HepG2 (cell line): Measurements from ENCODE around the gene EXOSC9. TPM values are rescaled to one million over a fixed set of nuclear protein-coding genes. Genes with fewer than 3 reads are reported as not detected.

Source experiments
- ATAC-seq: fragments of 200-7000 bp; cut with Tn5 transposase; 3 replicates; pipeline ENCODE4 v1.9.1; 2020; ENCODE audit warnings: mild to moderate bottlenecking, moderate library complexity
- BruUV-seq: library from RNA; stranded (reverse); fragments of 400-500 nt; replicated peaks from 2 replicates; lab custom pipeline; 2021; lab: Mats Ljungman, UMichigan
- CTCF ChIA-PET: fragments of 300-600 bp; formaldehyde crosslinking; extraction: SDS; loops from one replicate; lab custom pipeline; 2021; ENCODE audit warnings: low total read pairs, inconsistent platforms, low intra/inter-chr PET ratio; lab: Yijun Ruan, JAX
- POLR2A ChIA-PET: fragments of 350-600 bp; sonication (Branson Sonifier 250); formaldehyde crosslinking; loops from one replicate; lab custom pipeline; 2020; ENCODE audit warnings: antibody characterized with exemption, inconsistent platforms; lab: Yijun Ruan, JAX
- DNase-seq: peaks from one replicate; pipeline ENCODE4 v3.0.0-alpha.2; 2015; ENCODE audit warnings: low spot score
- FAIRE-seq: peaks from 3 replicates; lab custom pipeline; 2011; peaks lifted over from hg19 to GRCh38; lab: Jason Lieb, UNC
- H2AFZ ChIP-seq: one replicate; pipeline ENCODE4 v1.6.1; 2011; ENCODE audit warnings: low read length, inconsistent platforms
- H3K27ac ChIP-seq: fragments of 300-600 bp; 3 replicates; pipeline ENCODE4 v1.8.0; 2011; ENCODE audit warnings: mixed run types, mild to moderate bottlenecking, mixed read lengths, low read length, inconsistent platforms; ENCODE audit not compliant: insufficient read depth; ENCODE audit errors: extremely low read length
- H3K27me3 ChIP-seq, 2 experiments: fragments of 200-600 bp in 1 of 2; 2 replicates in 1 of 2; 3 replicates in 1 of 2; pipeline versions ENCODE4 v1.6.0 to v1.8.0; 2011; ENCODE audit warnings: low read length in 2 of 2, mild to moderate bottlenecking in 2 of 2, moderate library complexity in 2 of 2, inconsistent platforms in 1 of 2; ENCODE audit not compliant: insufficient read depth in 2 of 2, control insufficient read depth in 1 of 2
- H3K36me3 ChIP-seq, 2 experiments: fragments of 200-600 bp in 1 of 2; replicated peaks in 1 of 2; 2 replicates in 1 of 2; 3 replicates in 1 of 2; pipeline versions ENCODE4 v1.5.1 to v1.8.0; 2011; ENCODE audit warnings: low read length in 2 of 2, inconsistent platforms in 1 of 2; ENCODE audit not compliant: insufficient read depth in 2 of 2, control insufficient read depth in 1 of 2
- H3K4me1 ChIP-seq: 2 replicates; pipeline ENCODE4 v1.5.1; 2012; ENCODE audit warnings: low read length, inconsistent platforms; ENCODE audit not compliant: insufficient read depth
- H3K4me2 ChIP-seq: 2 replicates; pipeline ENCODE4 v1.6.0; 2011; ENCODE audit warnings: low read depth, low read length, inconsistent platforms
- H3K4me3 ChIP-seq, 3 experiments: fragments of 200-600 bp in 1 of 3; sonication (generic), shearing (Covaris generic) in 1 of 3; replicated peaks in 1 of 3; 2 replicates each; pipeline ENCODE4 v1.5.1; 2011 to 2016; ENCODE audit warnings: low read length in 3 of 3, inconsistent platforms in 2 of 3, low read depth in 2 of 3, mild to moderate bottlenecking in 2 of 3, control low read depth in 1 of 3, mixed read lengths in 1 of 3; ENCODE audit not compliant: insufficient read depth in 1 of 3
- H3K79me2 ChIP-seq: one replicate; pipeline ENCODE4 v1.6.1; 2011; ENCODE audit warnings: low read length, inconsistent platforms; ENCODE audit not compliant: insufficient read depth
- H3K9ac ChIP-seq: 2 replicates; pipeline ENCODE4 v1.6.0; 2011; ENCODE audit warnings: mild to moderate bottlenecking, low read depth, low read length, inconsistent platforms; ENCODE audit not compliant: insufficient read depth
- H3K9me3 ChIP-seq: 2 replicates; pipeline ENCODE4 v1.5.1; 2012; ENCODE audit warnings: mild to moderate bottlenecking, low read length
- H4K20me1 ChIP-seq: 2 replicates; pipeline ENCODE4 v1.6.0; 2011; ENCODE audit warnings: inconsistent platforms, mild to moderate bottlenecking, low read length, moderate library complexity; ENCODE audit not compliant: insufficient read depth
- AHR ChIP-seq: IDR thresholded peaks from 2 replicates; pipeline ENCODE4 v1.6.1; 2018; ENCODE audit warnings: missing genetic modification reagents, missing compliant biosample characterization
- DNMT1 ChIP-seq: sonication (generic); formaldehyde crosslinking; IDR thresholded peaks from 2 replicates; pipeline ENCODE4 v1.5.1; 2020; ENCODE audit warnings: mild to moderate bottlenecking, missing genetic modification reagents
- KAT7 ChIP-seq: IDR thresholded peaks from 2 replicates; pipeline ENCODE4 v1.6.1; 2018; ENCODE audit warnings: borderline replicate concordance, missing compliant biosample characterization
- KLF9 ChIP-seq: IDR thresholded peaks from 2 replicates; pipeline ENCODE4 v1.6.1; 2016; ENCODE audit warnings: low read depth
- MAX ChIP-seq: IDR thresholded peaks from 2 replicates; pipeline ENCODE4 v1.6.1; 2012; ENCODE audit warnings: inconsistent platforms
- NR0B2 ChIP-seq: sonication (generic); formaldehyde crosslinking; IDR thresholded peaks from 2 replicates; pipeline ENCODE4 v1.4.0; 2020; ENCODE audit warnings: mild to moderate bottlenecking, missing genetic modification reagents
- RAD51 ChIP-seq: fragments of 450-650 bp; IDR thresholded peaks from 2 replicates; pipeline ENCODE4 v1.6.1; 2016; ENCODE audit warnings: borderline replicate concordance
- ZBED4 ChIP-seq: sonication (generic); formaldehyde crosslinking; IDR thresholded peaks from 2 replicates; pipeline ENCODE4 v1.4.0; 2020; ENCODE audit warnings: missing genetic modification reagents, borderline replicate concordance
- ZBTB40 ChIP-seq, 2 experiments: fragments of 450-650 bp in 1 of 2; sonication (generic) in 1 of 2; formaldehyde crosslinking in 1 of 2; IDR thresholded peaks; 2 replicates each; pipeline versions ENCODE4 v1.6.1 to v1.8.0; 2016 to 2022; ENCODE audit warnings: antibody characterized with exemption in 1 of 2, mild to moderate bottlenecking in 1 of 2, missing genetic modification reagents in 1 of 2
- ZNF256 ChIP-seq: sonication (generic); formaldehyde crosslinking; conservative IDR thresholded peaks from 2 replicates; pipeline ENCODE4 v1.4.0; 2020; ENCODE audit warnings: missing genetic modification reagents
- WGBS: methylation state at CpG from one replicate; pipeline ENCODE4 v1.1.6; 2017; ENCODE audit warnings: low lambda C conversion rate; 5-methylcytosine and 5-hydroxymethylcytosine counted together
- in situ Hi-C: cut with HindIII; loops from 2 replicates; pipeline ENCODE4 v1.10.0; 2017; ENCODE audit warnings: low pct_unique_long_range_greater_than_20kb; ENCODE audit not compliant: extremely low pct_ligation_motif_present
- intact Hi-C: fragments of 100-400 bp; cut with micrococcal nuclease; formaldehyde crosslinking; loops from one replicate; pipeline ENCODE4 v1.10.0; 2022; ENCODE audit not compliant: unreplicated experiment
- polyA plus RNA-seq, 8 experiments: library from polyadenylated mRNA; depleted of rRNA in 3 of 8; stranded (reverse) in 7 of 8; unstranded in 1 of 8; fragments of >200 nt; fragmentation: Illumina TruSeq in 4 of 8; extraction: Trizol in 4 of 8; gene quantifications; 2 replicates each; pipeline versions ENCODE4 v1.2.1 to v1.2.3, GENCODE V29; 2011 to 2016; ENCODE audit warnings: low read depth in 4 of 8, missing spikeins in 1 of 8, mixed read lengths in 1 of 8; ENCODE audit not compliant: insufficient read depth in 1 of 8
- total RNA-seq, 5 experiments: library from RNA; depleted of rRNA; stranded (reverse); fragments of >200 nt; fragmentation: Illumina TruSeq; extraction: Trizol; gene quantifications; 2 replicates each; pipeline ENCODE4 v1.2.3, GENCODE V29; 2016; ENCODE audit warnings: low read depth in 1 of 5

Gene EXOSC9
- total and polyA plus RNA-seq, 2 of the 13 experiments (the other 11 are each of a cell fraction or from before 2014, with no cell fraction given), result 26.0 to 48.0 TPM

GRCh38 chr4:121822047-121822446 is 20.9 kb downstream of the EXOSC9 start:
- Histone ChIP-seq H2AFZ (peak overlapping the region; percentile 45), H3K4me1 (peaks cover 27% of the 10 kb centered on the region), H3K9ac (peak overlapping the region; percentile 80; the same call in 1 of the 2 replicates), H3K4me2 (peak overlapping the region; percentile 78), H3K27ac (peak overlapping the region; percentile 6), H3K79me2 (peaks cover 31% of the 10 kb centered on the region), H3K36me3 (peaks cover 2 to 35% of the 10 kb centered on the region in 2 experiments; a peak in 4 of 5 replicates), H4K20me1 (no peaks in the 10 kb centered on the region), H3K27me3 (no peaks in the 10 kb centered on the region; a peak in 1 of 5 replicates), H3K4me3 (peak overlapping the region; percentile 79 to 99 (median 90)), H3K9me3 (no peaks in the 10 kb centered on the region)
- no peak for ATAC-seq
- WGBS, result 51% methylated on average over 1 of the region's 1 CpG
- intact Hi-C loops, result loop anchor here (5.0 kb wide), 3 partner anchors 330 to 1100 kb away; partner anchors contain the start of genes BLTP1 and NUDT6
- in situ Hi-C loops, result no loop called here
- ChIA-PET CTCF (no interaction called here), POLR2A (interaction anchor here (2.1 kb wide), 1 partner anchor 21 kb away, joined by 9 read pairs; the partner anchor contains the start of gene EXOSC9)
- no TSS peak for BruUV-seq
- no peak for FAIRE-seq
- no peak for DNase-seq
- no peak for TF ChIP-seq ZNF256 (CRISPR knock-in tag)
- no peak for TF ChIP-seq MAX
- no peak for TF ChIP-seq RAD51
- no peak for TF ChIP-seq DNMT1 (CRISPR knock-in tag)
- TF ChIP-seq ZBTB40 (IDR thresholded peaks at IDR 0.05), result no peak
- TF ChIP-seq ZBTB40 (CRISPR knock-in tag; IDR thresholded peaks at IDR 0.05), result no peak
- no peak for TF ChIP-seq AHR (CRISPR knock-in tag)
- TF ChIP-seq KLF9, result no peak
- no peak for TF ChIP-seq KAT7 (CRISPR knock-in tag)
- TF ChIP-seq ZBED4 (CRISPR knock-in tag), result no peak
- no peak for TF ChIP-seq NR0B2 (CRISPR knock-in tag)
